HL-60 (cell line): ENCODE results near the gene AFAP1L2.

ENCODE experiments used
- DNase-seq, 2 experiments: peaks; one replicate each; pipeline ENCODE4 v3.0.0-alpha.2; 2010 to 2020; ENCODE audit warnings: low read depth in 1 of 2, low spot score in 1 of 2
- H3K27ac ChIP-seq: fragments of 250-450 bp; sonication (Bioruptor Pico); replicated peaks from 2 replicates; pipeline ENCODE4 v1.5.1; 2020; ENCODE audit warnings: mild to moderate bottlenecking, moderate library complexity
- H3K27me3 ChIP-seq: fragments of 250-450 bp; sonication (Bioruptor Pico); 2 replicates; pipeline ENCODE4 v1.5.1; 2021; ENCODE audit warnings: mild to moderate bottlenecking, moderate library complexity; ENCODE audit not compliant: insufficient read depth, poor library complexity, severe bottlenecking
- H3K4me3 ChIP-seq: replicated peaks from 2 replicates; pipeline ENCODE4 v1.5.1; 2011; ENCODE audit warnings: mild to moderate bottlenecking, control low read depth, low read length; ENCODE audit not compliant: insufficient read depth
- GABPA ChIP-seq: IDR thresholded peaks from 2 replicates; pipeline ENCODE4 v1.6.1; 2012; ENCODE audit warnings: low read depth
- POLR2AphosphoS5 ChIP-seq: IDR thresholded peaks from 2 replicates; pipeline ENCODE4 v1.6.1; 2012; ENCODE audit warnings: low read depth
- SPI1 ChIP-seq: IDR thresholded peaks from 2 replicates; pipeline ENCODE4 v1.6.1; 2012; ENCODE audit warnings: low read depth, mild to moderate bottlenecking, borderline replicate concordance
- TF ChIP-seq, protein P1 (sequence below): IDR thresholded peaks from 2 replicates; pipeline ENCODE4 v1.6.1; 2012; ENCODE audit warnings: low read depth; ENCODE audit not compliant: insufficient replicate concordance
- TF ChIP-seq, protein P2 (sequence below): IDR thresholded peaks from one replicate; pipeline ENCODE4 v1.5.1; 2011; ENCODE audit warnings: low read length, control low read depth, inconsistent platforms; ENCODE audit not compliant: insufficient read depth

The AFAP1L2 gene

DNA sequence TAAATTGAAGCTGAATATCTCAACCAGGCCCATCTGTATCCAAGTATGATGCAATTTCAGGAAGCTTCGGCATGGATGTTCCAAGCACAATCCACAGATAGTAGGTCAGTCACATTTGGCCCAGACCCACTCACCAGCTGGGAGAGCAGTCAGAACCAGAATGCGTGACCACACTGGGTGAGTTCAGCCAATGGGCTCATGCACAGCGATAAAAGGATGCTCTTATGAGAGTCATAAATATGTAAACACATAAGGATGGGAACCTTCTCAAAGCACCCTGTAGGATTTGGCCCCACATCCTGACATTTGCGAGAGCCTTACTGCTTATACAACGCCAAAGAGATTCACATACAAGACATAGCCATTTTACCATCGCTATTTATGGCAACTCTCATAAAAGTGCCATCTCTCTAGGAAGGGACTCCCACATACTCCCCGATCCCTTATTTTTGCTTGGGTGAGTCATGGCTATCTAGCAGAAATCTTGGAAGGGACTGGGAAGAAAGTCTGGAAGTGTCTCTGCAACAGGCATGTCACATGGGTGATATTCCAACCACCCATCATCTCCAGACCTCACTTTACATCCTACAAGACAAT is 3.0 kb downstream of the AFAP1L2 start:
- Histone ChIP-seq H3K27ac (no peak overlapping the region), H3K27me3 (peaks cover 52% of the 10 kb centered on the region), H3K4me3 (no peak overlapping the region)
- no peak for DNase-seq
- TF ChIP-seq POLR2AphosphoS5 = no peak
- TF ChIP-seq, protein P1, sequence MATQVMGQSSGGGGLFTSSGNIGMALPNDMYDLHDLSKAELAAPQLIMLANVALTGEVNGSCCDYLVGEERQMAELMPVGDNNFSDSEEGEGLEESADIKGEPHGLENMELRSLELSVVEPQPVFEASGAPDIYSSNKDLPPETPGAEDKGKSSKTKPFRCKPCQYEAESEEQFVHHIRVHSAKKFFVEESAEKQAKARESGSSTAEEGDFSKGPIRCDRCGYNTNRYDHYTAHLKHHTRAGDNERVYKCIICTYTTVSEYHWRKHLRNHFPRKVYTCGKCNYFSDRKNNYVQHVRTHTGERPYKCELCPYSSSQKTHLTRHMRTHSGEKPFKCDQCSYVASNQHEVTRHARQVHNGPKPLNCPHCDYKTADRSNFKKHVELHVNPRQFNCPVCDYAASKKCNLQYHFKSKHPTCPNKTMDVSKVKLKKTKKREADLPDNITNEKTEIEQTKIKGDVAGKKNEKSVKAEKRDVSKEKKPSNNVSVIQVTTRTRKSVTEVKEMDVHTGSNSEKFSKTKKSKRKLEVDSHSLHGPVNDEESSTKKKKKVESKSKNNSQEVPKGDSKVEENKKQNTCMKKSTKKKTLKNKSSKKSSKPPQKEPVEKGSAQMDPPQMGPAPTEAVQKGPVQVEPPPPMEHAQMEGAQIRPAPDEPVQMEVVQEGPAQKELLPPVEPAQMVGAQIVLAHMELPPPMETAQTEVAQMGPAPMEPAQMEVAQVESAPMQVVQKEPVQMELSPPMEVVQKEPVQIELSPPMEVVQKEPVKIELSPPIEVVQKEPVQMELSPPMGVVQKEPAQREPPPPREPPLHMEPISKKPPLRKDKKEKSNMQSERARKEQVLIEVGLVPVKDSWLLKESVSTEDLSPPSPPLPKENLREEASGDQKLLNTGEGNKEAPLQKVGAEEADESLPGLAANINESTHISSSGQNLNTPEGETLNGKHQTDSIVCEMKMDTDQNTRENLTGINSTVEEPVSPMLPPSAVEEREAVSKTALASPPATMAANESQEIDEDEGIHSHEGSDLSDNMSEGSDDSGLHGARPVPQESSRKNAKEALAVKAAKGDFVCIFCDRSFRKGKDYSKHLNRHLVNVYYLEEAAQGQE = no peak
- TF ChIP-seq, protein P2, sequence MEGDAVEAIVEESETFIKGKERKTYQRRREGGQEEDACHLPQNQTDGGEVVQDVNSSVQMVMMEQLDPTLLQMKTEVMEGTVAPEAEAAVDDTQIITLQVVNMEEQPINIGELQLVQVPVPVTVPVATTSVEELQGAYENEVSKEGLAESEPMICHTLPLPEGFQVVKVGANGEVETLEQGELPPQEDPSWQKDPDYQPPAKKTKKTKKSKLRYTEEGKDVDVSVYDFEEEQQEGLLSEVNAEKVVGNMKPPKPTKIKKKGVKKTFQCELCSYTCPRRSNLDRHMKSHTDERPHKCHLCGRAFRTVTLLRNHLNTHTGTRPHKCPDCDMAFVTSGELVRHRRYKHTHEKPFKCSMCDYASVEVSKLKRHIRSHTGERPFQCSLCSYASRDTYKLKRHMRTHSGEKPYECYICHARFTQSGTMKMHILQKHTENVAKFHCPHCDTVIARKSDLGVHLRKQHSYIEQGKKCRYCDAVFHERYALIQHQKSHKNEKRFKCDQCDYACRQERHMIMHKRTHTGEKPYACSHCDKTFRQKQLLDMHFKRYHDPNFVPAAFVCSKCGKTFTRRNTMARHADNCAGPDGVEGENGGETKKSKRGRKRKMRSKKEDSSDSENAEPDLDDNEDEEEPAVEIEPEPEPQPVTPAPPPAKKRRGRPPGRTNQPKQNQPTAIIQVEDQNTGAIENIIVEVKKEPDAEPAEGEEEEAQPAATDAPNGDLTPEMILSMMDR = no peak
- TF ChIP-seq GABPA = no peak
- TF ChIP-seq SPI1 = no peak

DNA sequence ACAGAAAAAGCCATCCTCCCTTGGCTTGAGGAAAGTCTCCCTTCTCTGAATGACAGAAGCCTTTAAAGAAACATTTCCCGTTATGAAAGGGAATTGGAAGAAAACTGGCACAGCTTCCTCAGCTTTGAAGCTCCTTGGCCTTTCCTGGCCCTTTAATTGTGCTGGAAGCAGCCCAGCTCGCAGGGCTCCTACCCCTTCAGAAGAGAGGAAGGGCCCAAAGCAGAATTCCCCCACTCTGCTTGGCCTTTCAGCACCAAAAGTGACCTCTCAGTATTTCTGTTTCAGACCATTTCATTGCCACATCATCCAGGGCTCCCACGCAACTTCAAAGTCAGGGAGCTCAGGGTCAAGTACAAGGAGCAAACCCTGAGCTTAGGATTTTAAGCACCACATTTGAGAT is 4.2 kb downstream of the AFAP1L2 start:
- Histone ChIP-seq H3K27me3 (peaks cover 54% of the 10 kb centered on the region), H3K4me3 (no peak overlapping the region), H3K27ac (no peak overlapping the region)
- TF ChIP-seq, protein P2 = no peak
- TF ChIP-seq POLR2AphosphoS5 (no peak), SPI1 (no peak), GABPA (no peak)
- TF ChIP-seq, protein P1 = no peak
- no peak for DNase-seq

DNA sequence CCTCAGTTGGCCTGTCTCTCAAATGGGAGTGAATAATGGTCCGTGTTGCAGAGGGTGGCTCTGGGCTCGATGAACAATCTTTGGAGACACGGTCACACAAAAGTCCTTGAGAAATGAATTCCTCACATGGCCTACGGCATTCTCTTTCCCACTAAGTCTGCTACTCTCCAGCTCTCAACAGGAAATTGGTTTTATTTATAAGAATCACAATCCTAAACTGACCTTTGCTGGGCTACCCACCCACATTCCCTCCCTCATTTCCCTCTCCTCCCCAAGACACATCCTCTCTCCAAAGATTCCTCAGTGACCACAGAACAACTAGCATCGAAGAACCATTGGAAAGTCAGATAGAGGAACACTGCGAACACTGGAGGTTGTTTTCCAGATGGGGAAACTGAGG is 4.7 kb downstream of the AFAP1L2 start:
- no peak overlapping the region for H3K4me3 ChIP-seq
- DNase-seq = no peak
- no peak overlapping the region for H3K27ac ChIP-seq
- TF ChIP-seq POLR2AphosphoS5 (no peak), SPI1 (no peak), GABPA (no peak)
- TF ChIP-seq, protein P1 = no peak
- TF ChIP-seq, protein P2 = no peak
- H3K27me3 ChIP-seq = peaks cover 48% of the 10 kb centered on the region
